ENCODE results near the gene SREK1.

SREK1 gene

DNA sequence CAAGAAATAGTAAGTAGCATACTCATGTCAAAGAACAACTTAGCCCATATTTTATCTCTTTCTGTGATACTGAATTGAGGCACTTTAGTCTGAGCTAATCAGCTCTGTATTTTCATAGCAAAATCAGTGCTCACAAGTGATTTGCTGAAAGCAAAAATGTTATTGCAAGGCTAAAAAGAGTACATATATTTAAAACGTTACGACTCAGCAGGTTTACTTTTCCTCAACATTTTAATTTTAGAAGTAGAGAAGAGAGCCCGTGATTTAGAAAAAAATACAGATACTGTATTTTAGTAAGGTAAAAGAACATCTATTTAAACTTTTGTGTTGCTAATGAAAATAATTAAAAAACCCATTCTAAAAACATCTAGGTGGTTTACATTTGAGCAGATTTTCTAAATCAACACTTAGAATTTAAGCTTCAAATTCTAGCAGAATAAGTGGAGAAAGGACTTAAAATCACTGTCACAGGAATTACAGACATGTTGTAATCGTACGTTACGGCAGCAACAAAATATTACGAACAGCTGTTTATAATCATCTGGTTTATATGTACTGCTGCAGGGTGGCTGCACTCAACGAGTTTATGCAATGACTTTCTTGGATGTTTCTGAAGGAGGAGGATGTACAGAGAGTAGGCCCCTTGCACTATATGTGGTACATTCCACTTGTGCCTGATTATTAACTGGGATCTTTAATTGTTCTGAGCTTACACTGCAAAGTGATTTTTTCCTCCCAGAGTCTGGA, 20.1 kb downstream of the SREK1 start:
- DNase-seq: no peak

DNA sequence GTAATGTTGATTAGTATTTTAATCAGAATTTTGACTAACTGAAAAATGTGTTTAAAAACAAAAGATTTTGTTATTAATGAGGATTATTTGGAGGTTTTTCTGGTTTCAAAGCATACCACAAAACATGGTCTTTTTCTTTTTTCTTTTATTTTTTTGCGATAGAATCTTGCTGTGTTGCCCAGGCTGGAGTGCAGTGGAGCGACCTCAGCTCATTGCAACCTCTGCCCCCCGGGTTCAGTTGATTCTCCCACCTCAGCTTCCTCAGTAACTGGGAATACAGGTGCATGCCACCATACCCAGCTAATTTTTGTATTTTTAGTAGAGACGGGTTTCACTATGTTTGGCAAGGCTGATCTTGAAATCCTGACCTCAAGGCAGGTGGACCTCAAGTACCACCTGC, 24.1 kb downstream of the SREK1 start:
- no peak for DNase-seq

DNA sequence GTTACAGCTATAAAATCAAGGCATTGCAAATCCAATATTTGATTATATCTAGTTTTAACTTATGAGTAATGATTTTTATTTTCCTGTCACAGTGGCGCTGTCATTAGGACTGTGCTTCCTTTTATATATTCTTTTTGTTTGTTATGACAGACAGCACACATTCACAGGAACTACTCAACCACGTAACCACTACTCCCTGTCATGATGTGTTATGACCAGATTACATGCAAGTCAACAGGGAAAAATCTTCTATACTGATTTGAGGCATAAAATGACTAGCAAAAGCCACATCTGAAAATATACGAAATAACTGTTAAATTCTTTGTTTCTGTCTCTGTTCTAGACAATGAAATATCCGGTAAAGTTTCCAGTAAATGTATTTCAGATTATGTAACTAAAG, 25.4 kb downstream of the SREK1 start:
- DNase-seq: no peak

DNA sequence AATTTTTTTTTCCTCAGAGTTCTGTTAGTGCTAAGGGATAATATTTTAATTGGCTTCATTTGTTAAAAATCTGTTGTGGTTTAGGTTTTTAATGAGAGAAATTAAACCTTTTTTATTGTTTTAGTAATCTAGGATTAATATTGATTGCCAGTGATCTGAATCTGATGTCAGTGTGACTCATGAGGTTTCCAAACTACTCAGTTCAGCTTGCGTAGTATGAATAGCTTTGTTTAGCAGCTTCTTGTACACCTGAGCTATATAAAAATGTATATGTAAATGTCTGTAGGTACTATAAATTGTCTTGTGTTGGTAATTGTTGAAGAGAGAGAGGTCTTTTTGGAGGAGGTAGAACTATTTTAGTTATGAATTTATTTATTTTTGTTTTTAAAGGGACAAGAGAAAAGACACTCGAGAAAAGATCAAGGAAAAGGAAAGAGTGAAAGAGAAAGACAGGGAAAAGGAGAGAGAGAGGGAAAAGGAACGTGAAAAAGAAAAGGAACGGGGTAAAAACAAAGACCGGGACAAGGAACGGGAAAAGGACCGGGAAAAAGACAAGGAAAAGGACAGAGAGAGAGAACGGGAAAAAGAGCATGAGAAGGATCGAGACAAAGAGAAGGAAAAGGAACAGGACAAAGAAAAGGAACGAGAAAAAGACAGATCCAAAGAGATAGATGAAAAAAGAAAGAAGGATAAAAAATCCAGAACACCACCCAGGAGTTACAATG, 26.3 kb downstream of the SREK1 start:
- DNase-seq: no peak

DNA sequence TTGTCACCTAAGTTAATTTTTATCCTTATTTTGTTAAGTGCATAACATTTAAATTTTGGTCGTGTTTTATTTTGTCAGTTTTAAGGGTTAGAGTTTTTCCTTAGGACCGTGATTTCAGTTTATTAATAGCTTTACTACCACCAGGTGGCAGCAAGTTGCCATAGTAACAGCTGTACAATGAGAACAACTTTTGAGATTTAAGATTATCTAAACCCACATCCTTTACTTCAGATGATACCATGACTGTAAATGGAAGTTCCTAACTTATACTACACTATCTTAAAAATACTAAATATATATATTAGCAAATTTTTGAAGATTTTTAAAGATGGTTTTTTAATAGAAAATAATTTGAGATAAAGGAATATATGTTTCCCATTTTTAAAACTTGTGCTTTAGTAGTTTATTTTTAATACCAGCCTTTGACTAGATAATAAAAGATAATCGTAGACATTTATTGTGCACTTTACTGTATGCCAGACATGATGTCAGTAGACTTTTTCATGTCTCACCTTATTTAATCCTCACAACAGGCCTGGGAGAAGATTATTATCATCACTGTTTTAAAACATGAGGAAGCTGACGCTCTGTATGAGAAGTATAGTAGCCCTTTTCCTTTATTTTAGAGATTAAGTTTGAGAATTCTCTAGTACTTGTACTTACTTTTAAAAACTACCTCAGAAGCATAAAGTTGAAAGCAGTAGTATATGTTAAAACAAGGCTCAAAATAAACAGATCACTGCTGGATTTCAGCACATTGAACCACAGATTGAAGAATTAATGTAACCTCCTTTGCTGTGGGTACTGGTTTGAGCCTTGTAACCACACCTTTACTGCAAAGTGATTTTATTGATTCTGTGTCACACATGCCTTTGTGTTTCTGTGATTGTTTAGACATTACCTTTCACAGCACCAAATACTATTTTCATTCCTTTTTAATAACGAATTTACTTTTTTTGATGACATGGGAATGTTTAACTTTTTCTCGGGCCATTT, 27.5 kb downstream of the SREK1 start:
- DNase-seq: peak in 1 of 2 experiments; percentile 17

DNA sequence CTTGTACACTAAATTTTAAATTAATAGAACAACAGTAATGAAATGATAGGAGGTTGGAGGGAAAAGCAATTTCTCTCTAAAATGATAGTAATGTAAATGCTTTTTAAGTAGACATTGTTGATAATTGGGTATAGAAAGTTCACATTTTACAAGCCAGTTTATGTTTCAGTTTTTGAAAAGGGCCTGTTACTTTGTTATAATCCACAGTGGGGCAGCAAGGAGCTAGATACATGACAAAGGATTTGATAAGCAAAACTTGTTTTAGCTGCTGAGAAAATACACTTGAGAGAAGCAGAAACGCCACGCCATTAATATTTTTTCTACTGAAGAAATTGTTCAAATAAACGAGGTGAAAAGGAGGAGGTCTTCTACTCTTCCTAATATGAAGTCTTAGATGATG, 30.2 kb downstream of the SREK1 start:
- peak in 1 of 2 experiments; percentile 18 for DNase-seq

DNA sequence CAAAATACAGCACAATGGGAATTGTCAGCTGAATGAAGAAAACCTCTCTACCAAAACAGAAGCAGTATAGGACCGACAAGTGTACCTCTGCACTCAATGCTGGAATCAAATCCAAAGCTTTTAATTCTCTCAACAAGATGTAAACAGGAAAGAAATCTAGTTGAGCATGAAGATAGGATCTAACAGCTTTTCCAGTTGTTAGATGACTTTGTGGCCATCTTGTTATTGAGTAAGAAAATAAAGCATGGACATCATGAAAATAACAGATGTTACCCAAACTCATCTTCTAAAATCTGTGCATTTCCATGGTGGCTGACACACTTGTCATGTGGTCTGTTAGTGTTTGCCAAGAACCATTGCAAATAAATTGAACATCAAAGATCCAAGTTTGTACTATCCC, 34.7 kb downstream of the SREK1 start:
- no peak for DNase-seq

DNA sequence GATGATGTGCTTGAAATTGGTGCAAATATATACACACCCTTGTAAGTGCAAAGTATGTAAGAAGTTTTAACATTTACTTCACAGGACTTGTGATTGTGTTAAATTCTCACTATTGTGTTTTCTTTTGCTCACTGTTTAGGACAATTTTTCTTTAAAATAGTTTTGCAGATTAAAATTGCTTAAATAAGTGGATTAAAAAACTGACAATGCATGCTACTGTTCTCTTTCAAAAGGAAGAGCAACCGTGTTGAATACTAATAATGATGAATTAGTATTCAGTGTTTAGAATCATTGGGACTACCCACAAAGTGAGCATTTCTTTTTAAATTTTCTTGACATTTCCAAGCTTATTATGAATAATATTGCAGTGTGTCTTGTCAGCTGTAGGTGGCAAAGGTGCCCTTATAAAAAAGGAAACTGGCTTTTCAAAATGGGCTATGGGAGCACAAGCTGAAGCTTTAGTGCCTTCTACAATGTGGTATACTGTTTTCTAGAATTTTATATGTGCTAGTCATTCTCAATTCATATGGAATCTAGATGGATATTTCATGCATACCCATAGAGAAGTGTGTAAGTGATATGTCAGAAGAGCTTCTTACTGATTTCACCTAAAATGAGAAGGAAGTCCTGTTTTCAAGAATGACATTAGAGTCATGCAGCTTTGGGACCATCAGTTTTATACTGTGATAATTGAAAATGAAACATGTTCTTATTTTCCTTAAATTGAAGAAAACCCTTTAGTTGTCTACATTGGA, 35.4 kb downstream of the SREK1 start:
- DNase-seq: no peak

DNA sequence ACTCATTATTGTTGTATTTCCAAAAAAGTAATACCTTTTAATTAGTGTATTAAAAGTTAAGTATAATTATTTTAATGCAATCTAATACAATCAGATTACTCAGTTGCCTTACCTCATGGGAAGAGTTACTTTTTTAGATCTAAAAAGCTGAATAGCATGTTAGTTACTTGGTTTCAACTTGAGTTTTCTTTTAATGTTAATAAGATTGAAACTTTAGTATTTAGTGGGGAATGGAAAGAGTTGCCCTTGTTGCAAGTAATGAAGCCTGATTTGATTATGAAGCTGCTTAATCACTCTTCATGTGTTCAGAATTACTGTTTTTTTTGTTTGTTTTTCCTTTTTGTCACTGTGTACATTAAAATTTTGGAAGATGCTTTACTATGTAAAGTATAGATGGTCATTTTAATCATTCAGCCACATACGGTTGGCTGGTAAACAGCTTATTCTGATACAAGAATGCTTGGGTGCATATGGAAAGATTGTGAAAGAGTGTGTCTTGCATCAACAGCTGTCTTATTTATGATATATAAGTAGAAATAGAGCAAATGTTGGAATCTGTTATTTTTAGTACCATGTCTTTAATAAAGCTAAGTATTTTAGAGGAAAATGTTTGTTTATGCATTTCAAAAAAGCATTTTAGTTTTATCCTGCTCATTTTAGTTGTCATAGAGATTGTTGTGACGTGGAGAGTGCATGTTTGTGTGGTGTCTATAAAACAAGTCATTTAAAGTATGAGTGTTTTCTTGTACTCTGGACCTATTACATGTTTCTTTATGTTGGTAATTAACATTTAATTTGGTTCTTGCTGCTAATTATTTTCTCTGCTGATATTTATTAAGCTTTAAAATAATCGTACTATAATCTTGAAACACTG, 36.4 kb downstream of the SREK1 start:
- DNase-seq: no peak

DNA sequence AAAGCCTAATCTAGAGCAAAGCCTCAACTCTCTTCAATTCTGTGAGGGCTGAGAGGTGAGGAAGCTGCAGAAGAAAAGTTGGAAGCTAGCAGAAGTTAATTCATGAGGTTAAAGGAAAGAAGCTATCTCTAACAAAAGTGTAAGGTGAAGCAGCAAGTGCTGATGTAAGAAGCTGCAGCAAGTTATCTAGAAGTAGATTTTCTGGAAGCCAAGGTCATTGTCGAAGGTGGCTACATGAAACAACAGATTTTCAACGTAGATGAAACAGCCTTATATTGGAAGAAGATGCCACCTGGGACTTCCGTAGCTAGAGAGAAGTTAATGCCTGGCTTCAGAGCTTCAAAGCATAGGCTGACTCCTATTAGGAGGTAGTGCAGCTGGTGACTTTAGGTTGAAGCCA, 42.0 kb downstream of the SREK1 start:
- no peak for DNase-seq

DNA sequence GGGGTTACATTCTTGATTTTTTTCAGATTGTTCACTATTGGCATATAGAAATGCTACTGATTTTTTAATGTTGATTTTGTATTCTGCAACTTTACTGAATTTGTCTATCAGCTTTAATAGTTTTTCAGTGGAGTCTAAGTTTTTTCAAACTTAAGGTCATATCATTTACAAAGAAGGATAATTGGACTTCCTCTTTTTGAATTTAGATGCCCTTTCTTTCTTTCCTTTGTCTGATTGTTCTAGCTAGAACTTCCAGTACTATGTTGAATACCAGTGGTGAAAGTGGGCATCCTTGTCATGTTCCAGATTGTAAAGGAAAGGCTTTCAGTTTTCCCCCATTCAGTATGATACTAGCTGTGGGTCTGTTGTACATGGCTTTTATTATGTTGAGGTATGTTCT, 49.3 kb downstream of the SREK1 start:
- DNase-seq: no peak

DNA sequence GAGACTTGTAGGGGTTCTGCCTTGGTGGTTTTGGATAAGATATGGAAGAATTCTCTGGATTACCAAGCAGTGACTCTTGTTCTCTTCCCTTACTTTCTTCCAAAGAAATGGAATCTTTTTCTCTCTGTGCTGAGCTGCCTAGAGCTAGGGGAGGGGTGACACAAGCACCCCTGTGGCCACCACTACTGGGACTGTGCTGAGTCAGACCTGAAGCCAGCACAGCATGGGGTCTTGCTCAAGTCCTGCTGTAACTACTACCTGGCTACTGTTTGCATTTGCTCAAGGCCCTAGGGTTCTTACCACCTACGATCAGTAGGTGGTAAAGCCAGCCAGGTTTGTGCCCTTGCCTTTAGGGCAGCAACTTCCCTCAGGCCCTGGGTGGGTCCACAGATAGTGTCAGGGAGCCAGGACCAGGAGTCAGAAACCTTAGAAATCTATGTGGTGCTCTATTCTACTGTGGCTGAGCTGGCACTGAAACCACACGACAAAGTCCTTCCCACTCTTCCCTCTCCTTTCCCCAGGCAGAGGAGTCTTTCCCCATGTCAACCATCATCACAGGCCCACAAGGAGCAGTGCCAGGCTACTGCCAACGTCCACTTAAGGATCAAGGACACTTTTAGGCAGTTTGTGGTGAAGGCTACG, 53.8 kb downstream of the SREK1 start:
- no peak for DNase-seq

DNA sequence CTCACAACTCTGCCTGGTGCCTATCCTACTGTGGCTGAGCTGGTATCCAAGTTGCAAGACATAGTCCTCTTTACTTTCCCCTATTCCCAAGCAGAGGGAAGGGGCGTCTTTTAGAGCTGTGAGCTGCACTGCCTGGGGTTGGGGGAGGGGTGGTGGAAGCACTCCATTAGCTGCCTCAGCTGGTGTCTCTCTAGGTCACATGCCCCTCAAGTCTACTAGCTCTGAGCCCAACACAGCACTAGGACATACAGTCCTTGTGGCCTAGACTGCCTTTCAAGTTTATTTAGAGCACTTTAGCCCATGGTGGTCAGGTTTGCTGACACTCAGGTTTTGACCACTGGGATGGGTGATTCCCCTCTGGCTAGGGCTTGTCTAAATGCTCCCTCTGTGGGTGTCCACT, 54.7 kb downstream of the SREK1 start:
- DNase-seq: no peak

DNA sequence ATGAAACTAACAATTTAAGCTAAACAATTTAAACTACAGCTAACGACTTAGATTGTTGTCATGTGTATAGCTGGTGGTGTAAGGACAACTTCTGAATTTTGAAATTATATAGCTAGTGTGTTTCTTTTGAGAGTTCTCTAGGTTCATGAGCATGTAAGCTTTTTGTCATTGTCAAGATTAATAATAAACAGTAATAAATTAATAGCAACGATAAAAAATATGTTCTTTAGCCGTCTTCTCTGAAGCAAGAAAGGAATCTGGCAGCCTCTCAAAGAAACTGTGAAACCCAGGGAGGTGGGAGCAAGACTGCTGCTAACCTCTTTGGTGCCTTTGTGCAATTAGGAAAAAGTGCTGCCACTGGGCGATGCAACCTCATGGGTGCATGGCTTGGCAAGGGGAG, 59.4 kb downstream of the SREK1 start:
- DNase-seq: no peak

DNA sequence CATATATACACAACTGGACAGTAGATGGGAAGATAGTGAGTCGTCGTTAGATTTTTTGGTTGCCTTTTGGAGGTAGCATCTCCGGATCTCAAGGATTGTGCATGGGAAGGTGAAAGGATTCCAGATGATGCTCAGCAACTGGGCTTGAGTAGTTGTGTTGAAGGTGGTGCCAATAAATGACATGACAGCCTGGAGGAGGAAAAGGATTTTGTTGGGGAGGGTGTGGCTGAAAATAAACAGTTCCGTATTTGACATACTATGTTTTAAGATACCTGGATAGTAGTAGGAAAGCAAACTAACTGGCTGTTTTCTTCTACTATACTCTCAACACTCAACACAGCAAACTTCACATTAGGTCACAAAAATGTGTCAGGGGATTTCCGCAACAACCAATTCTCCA, 62.4 kb downstream of the SREK1 start:
- DNase-seq: no peak

DNA sequence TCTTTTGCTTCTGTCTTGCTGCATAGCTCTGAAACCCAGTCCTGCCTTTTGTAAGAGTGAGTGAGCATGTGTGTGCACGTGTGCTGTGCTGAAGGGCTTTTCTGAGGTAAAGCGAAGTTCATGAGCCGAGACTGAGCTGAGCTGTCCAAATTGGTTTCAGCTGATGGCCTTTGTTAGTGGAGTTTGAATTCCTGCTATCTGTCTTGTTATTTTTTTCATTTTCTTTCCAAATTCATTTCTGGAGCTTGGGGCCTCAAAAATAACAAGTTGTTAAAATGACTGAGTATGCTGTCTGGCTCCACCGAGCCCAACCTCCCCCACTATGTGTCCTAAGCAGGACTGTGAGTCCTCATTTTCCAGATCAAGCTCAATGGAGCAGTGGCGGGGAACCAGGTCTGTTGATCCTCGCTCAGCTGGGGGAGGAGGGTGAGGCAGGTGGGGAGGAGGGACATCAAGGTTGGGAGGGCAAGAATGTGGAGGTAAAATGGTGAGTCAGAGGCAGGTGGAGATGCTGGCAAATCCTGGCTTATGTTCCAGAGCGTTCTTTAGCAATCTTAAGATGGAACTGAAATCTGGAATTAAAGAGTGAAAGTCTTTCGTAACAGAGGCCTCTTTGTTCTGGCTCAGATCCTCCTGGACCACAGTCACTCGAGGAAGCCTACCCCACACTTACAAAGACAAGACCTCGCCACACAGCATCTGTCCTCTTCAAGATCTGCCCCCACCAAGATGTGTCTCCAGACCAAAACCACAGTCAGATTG, 63.9 kb downstream of the SREK1 start:
- no peak for DNase-seq

DNA sequence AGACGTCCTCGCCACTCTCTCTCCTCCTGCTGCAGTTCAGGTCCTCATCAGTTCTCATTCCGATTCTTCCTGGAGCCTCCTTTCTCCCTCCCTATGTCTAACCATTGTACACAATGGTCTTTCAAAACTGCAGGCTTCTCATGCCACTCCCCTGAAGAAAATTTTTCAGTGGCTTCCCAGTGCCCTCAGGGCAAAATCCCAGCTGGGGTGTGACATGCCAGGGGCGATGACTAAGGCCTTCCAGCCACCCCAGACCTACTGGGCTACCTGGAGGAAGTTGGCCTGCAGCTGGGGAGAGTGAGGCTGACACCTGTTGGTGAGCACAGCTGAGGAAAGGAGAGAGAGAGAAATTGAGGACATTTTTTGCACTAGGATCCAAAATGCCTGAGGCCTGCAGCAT, 65.2 kb downstream of the SREK1 start:
- DNase-seq: no peak

DNA sequence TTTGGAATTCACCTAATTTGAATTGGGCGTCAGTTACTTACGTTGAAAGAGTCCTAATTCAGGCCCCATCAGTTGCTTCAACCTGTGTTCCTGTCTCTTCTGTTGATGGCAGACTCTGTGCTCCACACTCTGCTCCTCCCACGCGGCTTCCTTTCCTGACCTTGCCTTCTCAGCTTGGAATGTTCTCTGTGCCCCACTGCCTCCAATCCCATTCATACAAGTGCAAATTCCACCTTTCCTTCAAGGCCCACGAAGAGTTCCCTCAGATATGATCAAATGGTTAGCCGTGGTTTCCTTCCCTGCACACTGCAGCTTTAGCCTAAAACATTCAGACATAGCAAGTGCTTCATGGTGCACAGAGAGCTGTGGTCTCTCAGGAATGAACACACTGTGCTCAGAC, 65.7 kb downstream of the SREK1 start:
- no peak for DNase-seq

DNA sequence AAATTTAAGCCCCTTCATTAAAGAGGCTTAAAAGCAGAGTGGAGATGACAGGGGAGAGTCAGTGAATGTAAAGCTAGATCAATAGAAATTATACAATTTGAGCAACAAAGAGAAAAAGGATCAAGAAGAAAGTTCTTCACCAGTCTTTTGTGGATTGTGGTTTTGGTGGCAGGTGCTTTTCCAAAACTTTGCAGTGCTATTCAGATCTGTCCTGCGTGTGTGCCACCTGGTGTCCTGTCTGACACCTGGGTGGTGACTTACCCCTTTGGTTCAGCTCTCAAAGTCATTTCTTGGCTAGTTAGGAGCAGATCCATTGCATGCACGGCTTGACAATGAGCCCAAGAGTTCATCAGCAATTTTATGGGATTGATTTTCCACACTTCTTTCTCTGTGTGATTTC, 69.4 kb downstream of the SREK1 start:
- DNase-seq: no peak

DNA sequence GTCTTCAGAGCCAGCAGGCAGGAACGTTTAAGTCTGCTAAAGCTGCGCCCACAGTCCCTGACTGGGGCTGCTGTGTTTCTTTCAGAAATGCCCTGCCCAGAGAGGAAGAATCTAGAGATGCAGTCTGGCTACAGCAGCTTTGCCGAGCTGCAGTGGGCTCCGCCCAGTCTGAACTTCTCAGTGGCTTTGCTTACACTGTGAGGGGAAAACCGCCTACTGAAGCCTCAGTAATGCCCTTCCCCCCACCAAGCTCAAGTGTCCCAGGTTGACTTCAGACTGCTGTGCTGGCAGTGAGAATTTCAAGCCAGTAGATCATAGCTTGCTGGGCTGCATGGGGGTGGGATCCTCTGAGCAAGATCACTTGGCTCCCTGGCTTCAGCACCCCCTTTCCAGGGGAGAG, 78.4 kb downstream of the SREK1 start:
- DNase-seq: no peak

Measured in SHP77 (cell line).